Measurements from ENCODE around the gene SH3BP5.

- TF ChIP-seq EZH2 (IDR thresholded peaks at IDR 0.05; ENCODE audit: low read depth) (no peak), CTCF (conservative IDR thresholded peaks at IDR 0.05) (no peak)
Observed at GRCh38 chr3:15206662-15207576, 125.5 kb downstream of the SH3BP5 start.
